GM19395 (cell line): ENCODE data around the gene FDXR.

Experiments used
- ATAC-seq: cut with Tn5 transposase; IDR thresholded peaks from one replicate; pipeline ENCODE4 v1.9.1; 2021; ENCODE audit warnings: mild to moderate bottlenecking, moderate library complexity; ENCODE audit not compliant: unreplicated experiment

The FDXR gene

GRCh38 chr17:74859459-74860228, 13.2 kb downstream of the FDXR start, which contains the start of gene GRIN2C:
TSS of gene GRIN2C (minus strand) at chr17:74859885. CDS start at chr17:74855092, 4,793 bp downstream.
- no peak for ATAC-seq

- ATAC-seq, result no peak
Measured at GRCh38 chr17:74858672-74859458, 13.9 kb downstream of the FDXR start.

- ATAC-seq, result no peak
Measured at GRCh38 chr17:74857191-74857590, 15.6 kb downstream of the FDXR start.

- no peak for ATAC-seq
Measured at GRCh38 chr17:74856112-74856511, 16.7 kb downstream of the FDXR start.

GRCh38 chr17:74855323-74855722, 17.5 kb downstream of the FDXR start:
- ATAC-seq, result no peak

GRCh38 chr17:74854792-74855191, 18.0 kb downstream of the FDXR start:
- no peak for ATAC-seq

- no peak for ATAC-seq
Measured at GRCh38 chr17:74853669-74854068, 19.1 kb downstream of the FDXR start.

GRCh38 chr17:74853048-74853397, 19.8 kb downstream of the FDXR start:
- ATAC-seq, result no peak

GRCh38 chr17:74852237-74853047, 20.4 kb downstream of the FDXR start:
- no peak for ATAC-seq

- no peak for ATAC-seq
Measured at GRCh38 chr17:74851612-74852236, 21.1 kb downstream of the FDXR start.

GRCh38 chr17:74850914-74851313, 21.9 kb downstream of the FDXR start:
- no peak for ATAC-seq

- ATAC-seq, result no peak
Measured at GRCh38 chr17:74850310-74850709, 22.5 kb downstream of the FDXR start.

- ATAC-seq, result no peak
Measured at GRCh38 chr17:74848656-74849399, 24.0 kb downstream of the FDXR start.

GRCh38 chr17:74846621-74847020, 26.2 kb downstream of the FDXR start:
- ATAC-seq, result no peak

- no peak for ATAC-seq
Measured at GRCh38 chr17:74843352-74843627, 29.5 kb downstream of the FDXR start.

GRCh38 chr17:74842599-74843351, 30.0 kb downstream of the FDXR start:
- no peak for ATAC-seq

- no peak for ATAC-seq
Measured at GRCh38 chr17:74842146-74842598, 30.6 kb downstream of the FDXR start.

- no peak for ATAC-seq
Measured at GRCh38 chr17:74840989-74841666, 31.7 kb downstream of the FDXR start.
